ENCODE measurements around the gene KLF15.

The KLF15 gene

DNA sequence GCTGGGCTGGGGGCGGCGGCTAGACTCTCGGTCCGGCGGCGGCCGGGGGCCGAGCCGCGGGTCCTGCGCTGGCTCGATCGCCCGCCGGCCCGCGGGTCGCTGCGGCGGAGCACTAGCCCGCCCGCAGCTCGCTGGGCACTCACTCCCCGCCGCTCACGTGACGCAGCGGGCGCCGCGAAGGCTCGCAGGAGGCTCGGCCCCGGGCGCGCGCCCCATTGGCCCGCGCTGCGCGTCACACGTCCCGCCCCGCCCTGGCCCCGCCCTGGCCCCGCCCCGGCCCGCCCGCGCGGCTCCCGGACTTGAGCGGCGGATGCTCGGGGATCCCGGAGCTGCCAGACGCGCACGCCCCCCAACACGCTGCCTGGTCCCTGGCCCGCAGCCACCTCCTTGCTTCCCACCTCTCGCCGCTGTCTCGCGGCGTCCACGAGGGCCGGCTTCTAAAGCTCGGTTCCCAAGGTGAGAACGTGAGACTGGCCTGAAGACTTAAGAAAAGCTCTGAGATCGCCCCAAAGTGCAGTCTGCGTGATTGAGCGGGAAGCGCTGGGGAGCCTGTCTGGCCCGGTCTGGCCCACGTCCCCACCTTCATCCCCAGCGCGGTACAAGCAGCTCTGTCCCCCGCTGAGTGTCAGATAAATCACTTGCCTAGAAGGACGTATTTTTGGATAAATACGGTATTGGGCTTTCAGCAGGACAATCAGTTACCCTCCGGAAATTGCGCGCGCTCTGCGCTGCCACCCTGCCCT lies at the start of gene KLF15:
TSS of gene KLF15 (minus strand) at position 114 of the 743 bp plus-strand sequence. CDS start 4,486 bp downstream, outside the sequence.
- DNase-seq, result peak; percentile 70

DNA sequence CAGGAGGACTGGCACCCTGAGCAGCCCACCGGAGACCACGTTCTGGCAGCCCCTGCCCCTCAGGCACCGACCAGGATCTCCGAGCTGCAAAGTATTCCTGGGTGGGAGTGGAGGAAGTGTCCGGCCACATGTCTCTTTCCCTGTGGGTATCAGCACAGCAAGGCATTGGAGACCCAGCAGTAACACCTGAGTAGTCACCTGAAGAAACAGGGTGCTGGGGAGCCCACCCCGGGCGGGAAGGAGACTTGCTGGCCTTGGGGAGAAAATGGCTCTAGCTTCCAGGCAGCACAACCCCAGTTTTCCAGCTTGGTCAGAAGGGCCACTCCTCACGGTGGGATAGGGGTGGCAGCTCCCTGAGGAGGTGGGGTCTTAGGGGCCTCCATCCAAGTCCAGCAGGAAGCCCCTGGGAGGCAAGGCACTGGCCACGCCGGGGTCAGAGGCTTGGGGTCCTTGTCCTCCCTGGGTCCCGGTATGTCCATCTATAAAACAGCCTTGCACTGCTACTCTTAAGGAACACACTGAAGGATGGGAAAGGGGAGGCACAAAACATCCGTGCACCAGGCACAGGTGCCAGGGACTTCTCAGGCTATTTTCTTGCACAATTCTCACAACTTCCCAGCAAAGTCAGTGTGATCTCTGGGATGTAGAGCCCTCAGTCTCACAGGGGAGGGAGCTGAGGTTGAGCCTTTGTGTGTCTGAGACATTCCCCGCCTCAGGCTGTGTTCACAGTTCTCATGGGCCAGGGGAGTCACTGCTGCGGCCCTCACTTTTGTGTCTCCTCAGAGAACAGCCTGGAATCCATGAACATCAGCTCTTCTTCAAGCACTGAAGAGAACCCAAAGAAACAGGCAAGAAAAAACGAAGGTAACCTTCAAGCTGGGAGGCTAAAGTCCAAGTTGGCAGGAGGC lies 49.4 kb upstream of the KLF15 start:
- no peak for DNase-seq

DNA sequence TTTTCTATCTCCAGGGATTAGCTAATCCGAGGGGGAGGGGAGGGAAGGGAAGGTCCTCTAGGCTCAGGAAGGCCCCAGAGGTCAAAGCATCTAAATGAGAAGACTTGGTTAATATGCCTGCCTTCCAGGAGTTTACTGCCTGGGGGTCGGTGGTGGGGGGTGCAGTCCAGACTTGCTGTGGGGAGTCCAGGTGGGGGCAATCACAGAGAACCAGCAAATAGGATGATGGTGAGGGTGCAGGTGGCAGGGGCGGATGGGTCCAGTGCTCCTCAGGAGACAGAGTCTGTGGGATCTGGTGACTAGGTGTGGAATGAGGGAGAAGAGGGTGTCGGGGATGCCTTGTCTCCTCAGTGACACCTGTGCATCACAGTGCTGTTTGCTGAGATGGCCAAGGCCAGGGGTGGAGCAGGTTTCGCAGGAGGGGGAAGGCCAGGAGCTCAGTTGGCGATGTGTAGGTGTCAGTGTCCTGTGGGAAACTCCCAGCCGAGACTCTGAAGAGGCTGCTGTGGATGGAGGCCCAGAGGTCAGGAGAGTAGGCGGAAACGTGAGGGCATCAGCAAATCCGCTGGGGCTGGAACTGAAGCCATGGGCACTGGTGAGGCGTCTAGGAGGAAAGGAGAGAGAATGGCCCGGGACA lies 45.6 kb upstream of the KLF15 start:
- DNase-seq, result no peak

DNA sequence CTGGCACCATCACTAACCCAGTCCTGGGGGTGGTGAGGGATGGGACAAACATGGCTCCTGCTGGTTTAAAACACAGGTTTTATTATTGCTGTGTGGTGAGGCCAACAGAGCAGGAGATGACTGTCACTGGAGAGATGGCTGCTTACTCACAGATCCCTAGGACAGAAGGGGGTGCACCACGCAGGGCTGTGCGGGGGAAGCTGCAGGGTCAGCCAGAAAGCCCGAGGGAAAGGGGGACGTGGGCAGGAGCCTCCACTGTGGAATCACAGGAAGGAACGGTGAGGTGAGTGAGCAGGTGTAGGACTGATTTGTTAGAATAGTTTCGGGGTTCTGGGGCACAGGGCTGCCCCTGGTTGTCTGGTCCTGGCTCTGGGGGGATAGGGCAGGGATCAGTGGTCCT lies 45.0 kb upstream of the KLF15 start:
- no peak for DNase-seq

DNA sequence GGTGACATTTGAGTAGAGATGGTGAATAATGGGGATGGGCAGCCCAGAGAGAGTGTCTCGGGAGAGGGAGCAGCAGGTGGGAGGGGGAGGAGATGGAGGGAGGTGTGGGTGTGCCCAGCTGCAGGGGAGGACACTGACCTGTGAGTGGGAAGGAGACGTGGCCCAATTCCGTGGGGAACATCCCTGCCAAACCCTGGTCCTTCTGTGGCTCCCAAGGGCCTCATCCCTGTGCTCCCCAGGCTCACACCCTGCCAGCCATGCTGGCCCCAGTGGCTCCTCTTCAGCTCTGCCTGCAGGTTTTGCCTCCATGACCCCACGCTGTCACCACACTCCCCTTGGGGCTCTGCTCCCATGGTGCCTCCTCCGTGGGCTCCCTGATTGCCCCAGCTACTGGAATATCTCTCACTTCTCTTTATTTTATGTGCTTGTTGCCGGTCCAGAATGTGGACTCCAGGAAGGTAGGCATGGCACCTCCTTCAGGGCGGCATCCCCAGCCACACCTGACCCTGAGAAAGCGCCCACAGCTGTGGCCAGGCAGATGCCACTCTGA lies 44.5 kb upstream of the KLF15 start:
- no peak for DNase-seq

DNA sequence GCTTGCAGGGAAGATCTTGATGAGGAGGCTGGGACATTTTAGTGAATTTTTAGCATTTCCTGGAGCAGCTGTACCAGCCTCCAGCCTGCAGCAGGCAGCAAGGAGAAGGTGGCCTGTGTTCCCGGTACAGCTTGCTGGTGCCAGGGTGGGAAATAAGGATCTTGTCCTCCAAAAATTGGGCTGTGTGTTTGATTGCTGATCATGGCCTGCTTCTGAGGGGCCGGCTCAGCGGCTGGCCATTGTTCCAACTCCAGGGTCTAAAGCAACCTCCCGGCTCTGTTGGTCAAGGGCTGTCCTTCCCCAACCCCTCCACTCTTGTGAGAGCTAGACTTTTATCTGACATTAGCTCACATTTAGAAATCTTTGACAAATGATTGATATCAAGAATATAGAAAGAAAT lies 42.5 kb upstream of the KLF15 start:
- DNase-seq, result no peak

DNA sequence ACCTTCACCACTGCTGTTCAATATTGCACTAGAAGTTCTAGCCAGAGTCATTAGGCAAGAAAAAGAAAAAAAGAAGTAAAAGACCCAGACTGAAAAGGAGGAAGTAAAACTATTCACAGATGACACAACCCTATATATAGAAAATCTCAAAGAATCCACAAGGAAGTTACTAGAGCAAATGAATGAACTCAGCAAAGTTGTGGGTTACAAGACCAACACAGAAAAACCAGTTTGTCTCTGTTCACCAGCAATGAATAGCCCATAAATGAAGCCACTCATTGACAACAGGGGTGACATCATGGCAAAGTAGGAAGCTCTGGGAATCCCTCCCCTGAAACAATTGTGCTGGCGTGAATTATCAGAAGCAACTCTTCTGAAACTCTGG lies 42.1 kb upstream of the KLF15 start:
- DNase-seq, result no peak

DNA sequence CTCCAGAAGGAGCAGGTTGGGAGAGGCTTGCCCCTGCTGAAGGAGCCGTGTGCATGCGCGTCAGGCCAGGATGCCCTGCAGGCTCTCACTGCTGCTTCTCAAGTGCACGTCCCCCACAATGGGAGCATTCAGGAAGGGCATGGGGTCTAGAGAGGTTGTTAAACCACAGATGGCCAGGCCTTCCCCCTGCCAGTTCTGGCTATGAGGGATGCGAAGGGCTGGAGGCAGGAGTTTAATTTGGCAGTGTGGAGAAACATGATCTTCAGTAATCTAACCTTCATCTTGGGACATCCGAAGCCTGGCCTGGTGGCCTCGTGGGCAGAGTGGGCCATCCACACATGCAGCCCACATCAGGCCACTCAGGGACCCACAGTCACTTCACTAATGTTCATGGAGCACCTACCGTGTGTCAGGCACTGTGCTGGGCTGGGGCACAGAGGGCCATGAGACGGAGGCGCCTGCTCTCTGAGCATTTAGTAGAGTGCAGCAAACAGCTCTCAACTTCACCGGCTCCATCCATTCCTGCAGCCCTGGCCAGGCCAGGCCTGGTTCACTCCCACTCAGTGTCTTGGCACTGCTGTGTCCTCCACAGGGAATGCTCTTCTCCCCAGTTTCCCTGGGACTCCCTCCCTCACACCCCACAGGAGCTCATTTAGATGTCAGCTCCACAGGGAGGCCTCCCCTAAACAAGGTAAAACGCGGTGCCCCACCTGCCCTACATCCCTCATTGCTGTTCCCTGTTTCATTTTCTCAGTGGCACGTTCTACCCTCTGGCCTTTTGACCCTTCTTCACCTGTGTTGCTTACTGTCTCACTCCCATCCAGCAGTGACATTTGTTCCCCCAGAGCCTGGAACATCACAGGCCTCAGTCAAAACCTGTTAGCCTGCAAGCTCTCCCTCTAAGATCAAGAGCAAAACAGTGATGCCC lies 41.5 kb upstream of the KLF15 start:
- no peak for DNase-seq

DNA sequence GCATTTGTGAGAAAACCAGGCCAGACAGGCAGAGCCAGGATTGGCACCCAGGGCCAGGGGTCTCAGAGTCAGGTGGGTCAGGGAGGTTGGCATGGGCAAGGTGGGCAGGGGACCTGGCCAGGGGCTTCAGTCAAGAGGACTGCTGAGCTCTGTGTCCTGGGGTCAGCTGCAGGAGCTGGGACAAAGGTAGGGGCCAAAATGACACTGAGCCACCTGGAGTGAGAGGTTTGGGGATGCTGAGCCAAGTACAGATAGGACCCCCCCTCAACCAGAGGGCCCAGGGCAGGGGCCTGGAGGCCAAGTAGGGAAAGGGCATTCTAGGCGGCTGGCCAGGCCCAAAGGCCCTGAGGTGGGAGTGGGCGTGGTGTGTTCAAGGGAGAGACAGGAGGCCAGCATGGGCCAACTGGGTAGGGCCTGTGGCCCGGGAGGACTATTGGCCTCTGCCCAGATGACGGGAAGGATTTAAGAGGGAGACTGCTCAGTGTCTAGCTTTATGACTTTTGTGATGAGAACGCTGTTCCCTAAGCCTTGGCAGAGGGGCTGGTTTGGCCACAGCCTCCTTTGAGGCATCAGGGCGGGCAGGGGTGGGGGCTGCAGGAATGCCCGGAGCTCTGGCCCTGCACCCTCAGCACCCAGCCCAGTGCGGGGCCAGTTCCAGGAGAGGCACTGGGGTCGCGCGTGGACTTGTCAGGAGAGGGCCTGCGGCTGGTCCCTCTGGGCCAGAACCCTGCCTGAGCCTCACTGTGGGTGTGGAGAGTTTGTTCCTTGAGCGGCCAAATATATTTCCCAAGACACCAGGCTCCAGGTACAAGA lies 40.6 kb upstream of the KLF15 start:
- no peak for DNase-seq

DNA sequence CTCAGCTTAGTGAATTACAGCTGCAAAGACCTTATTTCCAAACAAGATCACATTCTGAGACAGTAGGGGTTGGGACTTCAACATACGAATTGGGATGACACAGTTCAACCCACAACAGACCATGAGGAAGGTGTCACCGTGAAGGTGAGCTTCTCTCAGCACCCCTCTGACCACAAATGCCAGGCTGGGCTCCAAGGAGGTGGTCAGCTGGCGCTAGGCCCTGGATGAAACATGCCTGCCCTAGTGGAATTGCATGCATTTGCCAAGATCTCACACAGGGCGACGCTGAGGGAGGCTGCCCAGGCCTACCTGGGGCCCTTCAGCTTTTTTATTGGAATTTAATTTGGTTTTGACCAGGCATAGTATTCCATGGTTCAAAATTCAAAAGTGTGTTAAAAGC lies 39.3 kb upstream of the KLF15 start:
- DNase-seq, result no peak

DNA sequence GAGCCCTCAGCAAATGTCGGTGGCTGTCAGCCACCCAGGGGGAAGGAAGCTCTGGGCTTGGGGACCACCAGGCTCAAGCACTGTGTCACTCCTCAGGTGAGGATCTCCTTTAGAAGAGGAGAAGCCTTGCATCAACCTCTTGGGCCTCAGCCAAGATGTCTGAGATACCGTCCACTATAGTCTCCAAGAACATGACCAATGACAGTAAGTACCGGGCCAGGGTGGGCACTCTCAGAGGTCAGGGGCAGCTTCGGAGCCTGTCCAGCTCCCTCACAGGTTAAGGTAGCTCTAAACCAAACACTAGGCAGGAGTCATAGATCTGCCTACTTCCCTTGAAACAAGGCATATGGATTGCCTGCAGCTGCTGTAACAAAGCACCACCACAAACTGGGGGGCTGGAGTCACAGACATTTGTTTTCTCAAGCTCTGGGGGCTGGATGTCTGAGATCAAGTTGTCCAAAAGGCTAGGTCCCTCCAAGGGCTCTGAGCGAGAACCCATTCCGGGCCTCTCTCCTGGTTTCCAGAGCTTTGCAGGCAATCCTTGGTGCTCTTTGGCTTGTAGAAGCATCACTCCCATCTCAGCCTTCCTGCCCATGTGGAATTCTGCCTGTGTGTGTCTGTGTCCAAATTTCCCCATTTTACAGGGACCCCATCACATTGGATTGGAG lies 38.8 kb upstream of the KLF15 start:
- DNase-seq, result no peak

DNA sequence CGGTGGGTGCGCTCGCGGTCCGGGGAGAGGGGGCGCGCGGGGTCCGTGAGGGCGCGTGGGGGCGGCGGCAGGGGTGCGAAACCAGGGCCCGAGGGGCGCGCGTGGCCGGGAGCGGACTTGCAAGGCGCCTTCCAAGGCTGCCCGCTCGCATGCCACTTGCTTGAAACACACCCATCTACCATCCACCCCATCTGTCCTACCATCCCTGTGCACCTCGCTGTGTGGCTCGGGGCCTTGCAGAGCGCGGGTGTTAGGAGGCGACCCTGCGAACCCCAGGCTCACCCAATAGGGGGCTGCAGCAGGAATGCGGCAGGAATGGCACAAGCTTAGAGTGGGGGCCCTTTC lies 37.7 kb upstream of the KLF15 start:
- no peak for DNase-seq

DNA sequence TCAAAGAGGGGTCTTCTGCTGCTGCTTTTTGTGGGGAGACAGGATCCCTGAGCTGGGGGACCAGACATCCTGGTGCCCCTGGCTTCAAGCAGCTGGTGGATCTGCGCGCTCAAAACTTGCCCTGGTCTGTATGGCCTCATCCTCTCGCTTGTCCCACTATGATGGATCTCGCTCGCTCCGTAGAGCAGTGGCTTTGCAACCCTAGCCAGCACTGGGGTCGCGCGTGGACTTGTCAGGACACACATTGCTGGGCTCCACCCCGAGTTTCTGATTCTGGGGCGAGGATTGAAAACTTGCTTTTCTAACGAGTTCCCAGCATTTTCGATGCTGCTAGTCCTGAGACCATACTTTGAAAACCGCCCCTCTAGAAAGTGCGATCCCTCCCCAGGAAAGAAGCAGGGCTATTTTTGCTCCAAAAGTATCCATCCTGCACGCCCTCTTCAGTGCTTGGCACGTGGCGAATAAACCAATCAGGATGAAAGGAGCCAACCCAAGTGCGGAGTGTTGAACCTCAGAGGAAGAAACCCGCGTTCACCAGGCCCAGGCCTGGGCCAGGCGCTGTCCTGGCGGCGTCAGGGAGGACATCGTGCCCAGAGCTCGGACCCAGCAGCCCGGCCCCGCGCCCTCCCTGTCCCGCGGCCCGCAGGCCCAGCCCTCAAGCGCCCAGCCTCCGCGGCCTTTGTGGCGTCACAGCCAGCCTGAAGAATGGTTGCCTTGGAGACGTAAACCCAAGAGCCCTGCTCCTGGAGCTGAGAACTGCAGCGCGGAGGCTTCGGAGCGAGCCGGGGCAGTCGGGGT lies 37.2 kb upstream of the KLF15 start, which contains the start of gene CFAP100:
TSS of gene CFAP100 (plus strand) at position 731 of the 798 bp plus-strand sequence. CDS start 1,092 bp downstream, outside the sequence.
- no peak for DNase-seq

DNA sequence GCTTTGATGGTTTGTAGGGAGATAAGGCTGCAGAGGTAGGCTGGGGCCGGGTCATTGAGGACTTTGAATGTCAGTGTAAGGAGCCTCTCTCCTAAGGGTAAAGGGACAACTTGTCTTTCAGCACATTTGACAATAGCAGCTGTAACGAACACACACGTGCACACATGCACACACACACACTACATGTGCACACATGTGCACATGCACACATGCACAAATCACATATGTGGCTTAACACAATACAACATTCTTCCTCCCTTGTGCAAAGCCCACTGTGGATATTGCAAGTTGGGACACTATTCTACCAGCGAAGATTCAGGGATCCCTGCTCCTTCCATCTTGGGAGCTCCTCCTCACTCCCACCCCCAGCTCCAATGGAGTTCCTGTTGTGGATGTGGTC lies 36.4 kb upstream of the KLF15 start:
- no peak for DNase-seq

DNA sequence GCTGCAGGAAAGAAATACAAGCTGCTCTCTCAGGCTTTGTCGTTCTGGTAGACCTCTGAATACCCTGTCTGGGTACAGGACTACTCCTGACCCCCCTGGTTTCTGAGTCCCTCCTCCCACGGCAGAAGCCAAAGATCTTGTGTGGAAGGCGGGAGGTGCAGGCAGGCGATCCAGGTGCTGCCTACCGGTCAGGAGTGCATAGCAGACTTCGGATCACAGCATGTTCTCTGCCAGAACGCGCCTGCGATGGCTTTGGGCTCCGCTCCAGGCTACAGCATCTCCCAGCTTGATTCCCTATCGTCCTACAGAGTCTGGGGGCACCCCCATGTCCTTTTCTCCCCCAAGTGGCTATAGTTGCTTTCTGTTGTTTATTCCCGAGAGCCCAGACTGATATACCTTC lies 35.0 kb upstream of the KLF15 start:
- no peak for DNase-seq

DNA sequence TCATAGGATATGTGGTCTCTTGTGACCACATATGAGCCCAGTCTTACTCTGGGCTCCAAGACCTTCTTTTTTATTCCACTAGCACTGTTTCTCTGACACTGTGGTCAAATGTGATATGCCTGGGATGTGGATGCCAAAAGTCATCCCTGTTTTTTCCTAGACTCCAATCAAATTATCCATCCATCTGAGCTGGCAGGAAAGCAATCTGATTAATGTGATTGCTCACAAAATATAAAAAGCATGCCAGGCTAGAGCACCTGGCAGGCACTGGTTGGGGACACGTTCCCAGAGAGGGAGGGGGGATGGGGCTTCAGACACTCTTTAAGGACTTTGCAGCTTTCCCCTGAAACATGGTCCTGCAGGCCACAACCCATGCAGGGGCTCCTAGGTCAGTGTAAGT lies 34.4 kb upstream of the KLF15 start:
- DNase-seq, result no peak

DNA sequence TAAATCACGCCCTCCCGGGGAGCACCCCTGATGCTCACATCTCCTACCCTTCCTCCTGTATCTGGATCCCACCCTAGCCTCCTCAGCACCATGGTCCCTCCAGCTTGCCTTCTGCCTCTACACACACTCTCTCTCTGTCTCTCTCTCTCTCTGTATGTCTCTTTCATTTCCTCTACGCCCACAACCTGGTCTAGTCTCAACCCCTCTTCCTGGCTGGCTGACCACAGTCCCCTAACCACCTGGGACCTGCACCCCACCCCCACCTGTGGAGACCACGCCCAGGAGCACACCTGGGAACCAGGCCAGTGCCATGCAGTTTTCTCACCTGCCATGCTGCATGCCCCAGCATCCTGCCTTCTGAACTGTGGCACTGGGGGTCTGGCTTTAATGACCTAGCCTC lies 33.5 kb upstream of the KLF15 start:
- DNase-seq, result no peak

DNA sequence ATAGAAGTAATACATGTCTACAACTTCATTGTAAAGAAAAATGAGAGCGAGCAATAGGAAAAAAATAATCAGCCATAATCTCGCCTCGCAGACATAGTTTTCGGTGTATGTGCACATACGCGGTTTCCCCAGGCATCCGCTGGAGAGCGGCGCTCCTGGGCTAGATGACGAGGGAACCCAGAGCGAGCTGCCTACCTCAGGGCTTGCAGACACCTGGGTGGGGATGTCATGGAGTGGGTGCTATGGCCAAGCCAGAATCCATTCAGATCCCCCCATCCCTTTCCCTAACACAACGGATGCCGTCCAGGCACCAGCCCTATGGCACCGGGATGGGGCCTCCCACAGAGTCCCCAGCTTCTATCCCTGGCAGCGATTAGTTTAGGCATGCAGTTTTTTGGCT lies 33.0 kb upstream of the KLF15 start:
- DNase-seq, result no peak

DNA sequence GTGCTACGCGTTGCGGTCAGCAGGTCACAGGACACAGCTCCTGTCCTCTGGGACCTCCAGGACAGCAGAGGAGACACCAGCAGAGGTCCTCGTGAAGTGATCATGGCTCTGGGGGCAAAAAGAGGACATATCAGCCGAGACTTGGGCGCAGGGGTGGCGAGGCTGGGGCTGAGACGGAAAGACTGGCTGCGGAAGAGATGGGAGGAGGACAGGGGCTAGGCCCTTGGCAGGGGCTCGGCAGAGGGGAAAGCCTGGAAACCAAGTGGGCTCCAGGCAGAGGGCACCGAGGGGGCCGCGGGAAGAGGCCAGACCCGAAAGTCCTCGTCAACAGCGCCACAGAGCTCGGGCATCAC lies 32.6 kb upstream of the KLF15 start:
- DNase-seq, result no peak

Data from HCEC 1CT (cell line).